22Rv1 (cell line): ENCODE measurements around the gene RINT1.

Source experiments
- ZFX ChIP-seq: fragments of 450-650 bp; IDR thresholded peaks from 2 replicates; pipeline ENCODE4 v1.6.1; 2017; ENCODE audit warnings: antibody characterized with exemption, borderline replicate concordance
- TF ChIP-seq, protein P1 (sequence below): fragments of 450-650 bp; IDR thresholded peaks from 2 replicates; pipeline ENCODE4 v1.5.1; 2017; ENCODE audit warnings: mild to moderate bottlenecking

DNA sequence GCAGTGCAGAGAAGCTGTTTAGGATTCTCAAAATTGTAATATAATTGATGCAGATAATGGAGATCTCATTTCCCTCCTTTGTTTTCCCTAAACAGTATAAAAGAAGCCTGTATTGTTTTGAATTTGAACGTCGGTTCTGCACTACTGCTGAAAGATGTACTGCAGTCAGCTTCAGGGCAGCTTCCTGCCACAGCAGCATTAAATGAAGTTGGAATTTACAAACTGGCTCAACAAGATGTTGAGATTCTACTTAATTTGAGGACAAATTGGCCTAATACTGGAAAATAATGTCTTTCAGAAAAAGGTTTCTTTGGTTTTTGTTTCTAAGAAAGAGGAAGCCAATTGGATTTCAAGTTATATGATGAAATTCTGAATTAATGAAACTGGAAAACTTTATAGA lies 35.0 kb downstream of the RINT1 start:
- TF ChIP-seq, protein P1, sequence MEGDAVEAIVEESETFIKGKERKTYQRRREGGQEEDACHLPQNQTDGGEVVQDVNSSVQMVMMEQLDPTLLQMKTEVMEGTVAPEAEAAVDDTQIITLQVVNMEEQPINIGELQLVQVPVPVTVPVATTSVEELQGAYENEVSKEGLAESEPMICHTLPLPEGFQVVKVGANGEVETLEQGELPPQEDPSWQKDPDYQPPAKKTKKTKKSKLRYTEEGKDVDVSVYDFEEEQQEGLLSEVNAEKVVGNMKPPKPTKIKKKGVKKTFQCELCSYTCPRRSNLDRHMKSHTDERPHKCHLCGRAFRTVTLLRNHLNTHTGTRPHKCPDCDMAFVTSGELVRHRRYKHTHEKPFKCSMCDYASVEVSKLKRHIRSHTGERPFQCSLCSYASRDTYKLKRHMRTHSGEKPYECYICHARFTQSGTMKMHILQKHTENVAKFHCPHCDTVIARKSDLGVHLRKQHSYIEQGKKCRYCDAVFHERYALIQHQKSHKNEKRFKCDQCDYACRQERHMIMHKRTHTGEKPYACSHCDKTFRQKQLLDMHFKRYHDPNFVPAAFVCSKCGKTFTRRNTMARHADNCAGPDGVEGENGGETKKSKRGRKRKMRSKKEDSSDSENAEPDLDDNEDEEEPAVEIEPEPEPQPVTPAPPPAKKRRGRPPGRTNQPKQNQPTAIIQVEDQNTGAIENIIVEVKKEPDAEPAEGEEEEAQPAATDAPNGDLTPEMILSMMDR = no peak
- TF ChIP-seq ZFX = no peak
